NCI-H2107 treated with DMSO at 0.1 percent for 48 hours (cell line): Measurements from ENCODE around the gene PUDP.

Experiments
- DNase-seq: peaks from one replicate; lab custom pipeline; 2025; ENCODE audit not compliant: unreplicated experiment; lab: John Stamatoyannopoulos, UW

The PUDP gene

GRCh38 chrX:7074908-7075204 lies 73.1 kb downstream of the PUDP start:
- no peak for DNase-seq

- DNase-seq = no peak
Observed at GRCh38 chrX:7074148-7074907, 73.6 kb downstream of the PUDP start.

- no peak for DNase-seq
Observed at GRCh38 chrX:7073336-7073735, 74.6 kb downstream of the PUDP start.

GRCh38 chrX:7072856-7073255 lies 75.1 kb downstream of the PUDP start:
- DNase-seq = no peak

- no peak for DNase-seq
Observed at GRCh38 chrX:7071390-7071789, 76.6 kb downstream of the PUDP start.

GRCh38 chrX:7069556-7069955 lies 78.4 kb downstream of the PUDP start:
- DNase-seq = no peak

- DNase-seq = peak; percentile 16
Observed at GRCh38 chrX:7068939-7069367, 79.0 kb downstream of the PUDP start.

- DNase-seq = no peak
Observed at GRCh38 chrX:7067256-7067655, 80.7 kb downstream of the PUDP start.

- no peak for DNase-seq
Observed at GRCh38 chrX:7065473-7065872, 82.5 kb downstream of the PUDP start.

- no peak for DNase-seq
Observed at GRCh38 chrX:7062903-7063302, 85.0 kb downstream of the PUDP start.

GRCh38 chrX:7062276-7062675 lies 85.7 kb downstream of the PUDP start:
- DNase-seq = no peak

- no peak for DNase-seq
Observed at GRCh38 chrX:7061429-7061828, 86.5 kb downstream of the PUDP start.

- no peak for DNase-seq
Observed at GRCh38 chrX:7060444-7060843, 87.5 kb downstream of the PUDP start.

- no peak for DNase-seq
Observed at GRCh38 chrX:7059859-7060258, 88.1 kb downstream of the PUDP start.

GRCh38 chrX:7059214-7059838 lies 88.6 kb downstream of the PUDP start:
- no peak for DNase-seq

- no peak for DNase-seq
Observed at GRCh38 chrX:7055386-7056137, 92.4 kb downstream of the PUDP start.

GRCh38 chrX:7054219-7055216 lies 93.4 kb downstream of the PUDP start:
- peak; percentile 38 for DNase-seq

GRCh38 chrX:7052541-7052940 lies 95.4 kb downstream of the PUDP start:
- DNase-seq = no peak

GRCh38 chrX:7050271-7050670 lies 97.7 kb downstream of the PUDP start:
- peak; percentile 22 for DNase-seq

GRCh38 chrX:7047951-7048350 lies 100.0 kb downstream of the PUDP start:
- DNase-seq = no peak
